ENCODE measurements around the gene LSP1.
"Not testable (repeated sequence)": the region's sequence is repeated elsewhere in the genome, so short reads cannot be mapped to it uniquely, and the experiment has no call there.

Gene LSP1

GRCh38 chr11:1883346-1884302 lies 30.7 kb downstream of the LSP1 start:
- no peak for TF ChIP-seq CTCF (IDR thresholded peaks at IDR 0.05; ENCODE audit: insufficient read depth, low read length)
- no peak for TF ChIP-seq GABPA (IDR thresholded peaks at IDR 0.05; ENCODE audit: low read depth)
- no peak for TF ChIP-seq REST (IDR thresholded peaks at IDR 0.05; ENCODE audit: insufficient replicate concordance, low read depth)
- TF ChIP-seq SPI1 (IDR thresholded peaks at IDR 0.05; ENCODE audit: borderline replicate concordance, low read depth) = no peak
- no peak for TF ChIP-seq POLR2AphosphoS5 (IDR thresholded peaks at IDR 0.05; ENCODE audit: low read depth)

GRCh38 chr11:1884303-1884700 lies 31.4 kb downstream of the LSP1 start:
- no peak for TF ChIP-seq POLR2AphosphoS5 (IDR thresholded peaks at IDR 0.05; ENCODE audit: low read depth)
- TF ChIP-seq CTCF (IDR thresholded peaks at IDR 0.05; ENCODE audit: insufficient read depth, low read length) = no peak
- no peak for TF ChIP-seq GABPA (IDR thresholded peaks at IDR 0.05; ENCODE audit: low read depth)
- no peak for TF ChIP-seq SPI1 (IDR thresholded peaks at IDR 0.05; ENCODE audit: borderline replicate concordance, low read depth)
- no peak for TF ChIP-seq REST (IDR thresholded peaks at IDR 0.05; ENCODE audit: insufficient replicate concordance, low read depth)
- DNase-seq (ENCODE audit: low read depth in 1 of 2, low spot score in 1 of 2) = no peak
- Histone ChIP-seq H3K27ac (replicated peaks) (no peak overlapping the region), H3K4me3 (replicated peaks; ENCODE audit: insufficient read depth, low read length) (no peak overlapping the region), H3K27me3 (ENCODE audit: insufficient read depth, poor library complexity, severe bottlenecking) (no peaks in the 10 kb centered on the region)

More at GRCh38 chr11:1883346-1884302, 30.7 kb downstream of the LSP1 start:
- no peak overlapping the region for H3K4me3 ChIP-seq (replicated peaks; ENCODE audit: insufficient read depth, low read length)
- no peak for DNase-seq (ENCODE audit: low read depth in 1 of 2, low spot score in 1 of 2)
- H3K27ac ChIP-seq (replicated peaks) = no peak overlapping the region
- no peaks in the 10 kb centered on the region for H3K27me3 ChIP-seq (ENCODE audit: insufficient read depth, poor library complexity, severe bottlenecking)

- not testable (repeated sequence) for H3K4me3 ChIP-seq (replicated peaks; ENCODE audit: insufficient read depth, low read length); H3K27ac ChIP-seq (replicated peaks); H3K27me3 ChIP-seq (ENCODE audit: insufficient read depth, poor library complexity, severe bottlenecking); DNase-seq (ENCODE audit: low read depth in 1 of 2, low spot score in 1 of 2)
These were observed 33.7 kb downstream of the LSP1 start for GRCh38 chr11:1886551-1886950.

- no peak overlapping the region for H3K27ac ChIP-seq (replicated peaks)
- H3K27me3 ChIP-seq (ENCODE audit: insufficient read depth, poor library complexity, severe bottlenecking) = no peaks in the 10 kb centered on the region
- no peak for DNase-seq (ENCODE audit: low read depth in 1 of 2, low spot score in 1 of 2)
- no peak for TF ChIP-seq GABPA (IDR thresholded peaks at IDR 0.05; ENCODE audit: low read depth)
- no peak for TF ChIP-seq CTCF (IDR thresholded peaks at IDR 0.05; ENCODE audit: insufficient read depth, low read length)
- H3K4me3 ChIP-seq (replicated peaks; ENCODE audit: insufficient read depth, low read length) = no peak overlapping the region
These were observed 34.8 kb downstream of the LSP1 start for GRCh38 chr11:1887451-1888346.
